ENCODE results near the gene CAMTA1.

Gene CAMTA1

DNA sequence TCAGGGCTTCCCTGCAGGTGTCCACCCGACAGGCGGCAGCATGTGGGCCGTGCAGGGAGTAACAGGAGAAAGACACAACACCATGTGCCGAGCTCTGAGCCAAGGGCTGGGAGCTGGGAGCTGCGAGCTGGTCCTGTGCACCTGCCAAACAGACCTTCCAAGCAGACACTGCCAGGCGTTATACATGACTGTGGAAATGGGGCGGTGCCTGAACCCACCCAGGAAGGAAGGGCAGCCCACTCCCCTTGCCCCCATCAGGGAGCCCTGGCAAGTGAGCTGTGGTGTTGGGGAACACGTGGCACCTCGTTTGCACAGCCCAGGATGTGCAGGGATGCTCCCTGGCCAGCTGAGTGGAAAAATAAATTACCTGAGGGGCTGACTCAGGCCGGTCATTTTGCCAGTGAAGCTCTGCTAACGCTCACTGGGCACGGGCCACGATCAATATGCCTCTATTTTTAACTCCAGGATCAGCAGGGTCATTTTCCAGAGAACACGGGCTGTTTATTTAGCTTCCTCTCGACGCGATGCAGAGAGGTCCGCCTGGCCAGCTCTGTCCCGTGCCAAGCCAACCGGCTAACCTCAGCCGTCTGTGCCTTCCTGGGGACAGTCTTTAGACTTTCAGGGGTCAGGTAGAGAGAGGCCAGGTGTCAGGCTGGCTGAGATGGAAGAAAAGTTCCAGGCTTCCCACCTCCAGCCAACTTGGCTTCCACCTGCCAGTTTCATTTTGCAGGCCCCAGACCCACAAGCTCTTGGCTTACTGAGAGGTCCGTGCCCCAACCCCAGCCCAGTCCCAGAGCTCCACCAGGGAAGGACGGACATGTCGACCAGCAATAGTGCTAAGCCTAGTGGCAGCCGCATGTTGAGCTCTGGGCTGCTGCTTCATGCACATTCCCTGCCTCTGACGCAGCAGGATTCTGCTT, 789.1 kb downstream of the CAMTA1 start:
- DNase-seq = no peak

GRCh38 chr1:7575041-7575400, 789.8 kb downstream of the CAMTA1 start:
- DNase-seq = no peak

DNA sequence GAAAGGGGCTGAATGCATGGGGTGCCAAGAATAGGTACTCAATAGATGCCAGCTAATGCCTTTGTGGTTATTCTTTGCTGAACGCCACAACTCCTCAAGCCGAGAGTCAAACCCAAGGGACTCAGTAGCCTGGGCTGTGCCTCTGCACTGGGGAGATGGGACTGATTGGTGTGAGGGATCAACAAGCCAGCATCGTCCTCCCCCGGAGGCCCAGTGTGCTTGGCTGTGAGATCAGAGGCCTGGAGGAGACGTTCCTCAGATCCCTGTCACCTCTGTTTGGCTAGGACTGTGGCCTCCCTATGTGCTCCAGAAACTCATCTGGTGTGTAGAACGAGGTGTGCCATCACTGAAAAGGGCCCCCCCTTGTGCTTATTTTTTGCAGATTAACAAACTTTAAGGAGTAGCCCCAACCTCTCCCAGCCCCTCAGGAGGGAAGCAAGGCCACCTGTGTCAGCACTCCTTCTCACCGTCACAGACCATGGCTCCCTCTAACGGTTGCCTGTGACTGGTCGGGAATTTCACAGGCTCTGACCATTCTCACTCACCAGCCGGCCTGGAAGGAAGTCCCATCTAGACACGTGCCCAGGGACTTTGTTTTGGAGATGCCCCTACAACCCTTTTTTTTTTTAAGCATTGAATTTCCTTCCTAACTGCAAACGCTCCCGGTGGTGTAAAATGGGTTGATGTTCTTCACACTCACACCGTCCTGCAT, 791.8 kb downstream of the CAMTA1 start:
- DNase-seq = no peak

DNA sequence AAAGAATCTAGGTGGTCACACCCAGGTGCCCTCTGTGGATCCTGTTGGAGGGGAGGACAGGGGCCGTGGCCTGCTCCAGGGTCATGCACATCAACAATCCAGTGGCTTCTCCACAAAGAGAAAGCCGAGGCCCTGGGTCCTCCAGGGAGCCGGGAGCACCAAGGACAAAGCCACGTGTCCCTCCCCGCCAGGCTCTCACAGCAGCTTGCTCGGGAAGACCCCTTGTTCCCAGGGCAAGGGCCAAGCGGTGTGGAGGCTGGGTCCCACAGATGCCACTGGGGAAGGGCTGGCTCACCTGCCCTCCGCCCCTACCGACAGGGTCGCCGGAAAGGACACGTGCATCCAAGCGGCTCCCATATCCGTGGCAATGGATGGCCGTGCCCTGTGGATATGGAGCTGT, 793.0 kb downstream of the CAMTA1 start:
- no peak for DNase-seq

DNA sequence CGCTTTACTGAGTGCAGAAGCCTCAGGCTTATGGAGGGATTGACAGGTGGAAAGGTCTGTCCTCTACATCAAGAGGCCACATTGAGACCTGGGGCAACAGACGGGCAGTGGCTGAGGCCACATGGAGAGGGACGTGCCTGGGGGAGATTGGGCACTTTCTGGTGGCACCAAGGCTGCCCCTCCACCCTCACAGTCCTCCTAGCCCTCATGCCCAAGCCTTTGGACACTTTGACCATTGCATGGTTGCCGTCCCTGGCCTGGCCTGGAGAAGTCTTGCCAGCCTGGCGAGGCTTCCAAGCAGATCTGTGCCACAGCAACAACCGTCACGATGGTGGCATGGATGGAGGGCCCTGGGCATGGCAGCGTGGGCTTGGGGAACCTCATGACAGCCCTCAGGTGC, 793.8 kb downstream of the CAMTA1 start:
- no peak for DNase-seq

GRCh38 chr1:7579831-7580804, 794.9 kb downstream of the CAMTA1 start:
- DNase-seq = no peak

DNA sequence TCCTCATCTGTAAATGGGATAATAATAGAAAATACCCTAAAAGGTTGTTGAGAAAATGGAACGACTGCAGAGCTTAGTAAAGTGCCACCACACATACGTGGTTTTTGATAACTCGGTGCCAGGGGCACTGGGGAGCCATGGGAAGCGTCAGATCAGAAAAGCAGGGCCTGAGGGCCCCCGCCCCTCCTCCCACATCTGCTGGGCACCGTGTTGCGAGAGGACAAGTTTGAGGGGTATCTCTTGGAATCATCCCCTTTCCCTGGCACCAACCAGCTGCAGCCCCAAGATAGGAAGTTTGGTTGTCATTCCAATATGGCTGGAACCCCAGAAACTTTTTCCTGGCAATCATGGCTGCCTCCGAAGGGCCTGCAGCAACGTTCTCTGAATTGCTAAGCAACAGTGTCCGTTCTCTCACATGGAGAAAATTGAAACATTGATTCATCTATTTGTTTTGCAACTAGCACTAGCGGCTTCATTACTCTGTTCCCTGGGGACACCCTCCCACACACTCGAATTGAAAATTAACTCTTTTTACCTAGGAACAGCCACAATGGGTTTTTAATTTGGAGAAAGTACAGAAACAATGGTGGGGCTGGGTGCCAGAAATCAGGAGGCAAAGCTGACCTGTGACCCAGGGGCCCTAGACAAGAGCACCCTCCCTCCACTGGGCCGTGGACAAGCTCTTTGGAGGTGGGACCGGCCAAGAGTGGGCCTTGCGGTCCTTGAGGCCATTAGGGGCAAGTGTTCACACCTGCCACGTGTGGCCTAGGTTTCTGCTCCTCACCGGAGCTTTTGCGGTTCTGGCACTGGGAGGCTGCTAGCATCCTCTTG, 795.9 kb downstream of the CAMTA1 start:
- no peak for DNase-seq

DNA sequence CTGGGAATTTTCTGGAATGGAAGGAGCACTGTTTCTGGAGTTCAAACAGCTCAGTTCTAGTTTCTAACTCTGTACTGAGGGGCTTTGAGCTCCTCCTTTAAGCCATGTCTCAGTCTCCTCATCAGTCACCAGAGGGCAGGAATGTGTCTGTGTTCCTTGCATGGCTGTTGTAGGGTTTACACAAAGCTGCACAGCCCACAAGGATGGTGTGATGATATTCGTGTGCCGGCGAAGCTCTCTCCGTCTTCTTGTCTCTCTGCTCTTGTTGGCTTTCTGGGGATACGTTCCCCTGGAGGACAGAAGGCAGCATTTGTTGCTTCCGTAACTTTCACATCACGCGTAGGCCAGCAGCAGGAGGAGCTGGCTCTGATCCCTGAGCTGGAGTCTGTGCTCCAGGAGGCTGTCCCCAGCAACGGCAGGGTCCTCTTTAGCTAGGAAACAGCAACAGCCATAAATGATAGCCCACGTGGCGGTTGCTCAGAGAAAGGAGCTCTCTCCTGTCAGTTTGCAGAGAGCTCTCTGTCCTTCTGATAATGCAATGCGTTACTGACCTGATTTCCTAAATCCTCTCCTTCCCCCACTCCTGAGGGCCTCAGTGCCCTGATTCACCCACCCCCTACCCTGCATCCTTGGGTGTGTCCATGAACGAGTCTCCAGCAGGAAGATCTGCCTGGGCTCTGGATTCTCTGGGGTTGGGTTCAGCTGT, 796.7 kb downstream of the CAMTA1 start:
- no peak for DNase-seq

- no peak for DNase-seq
Measured at GRCh38 chr1:7582460-7582972, 797.3 kb downstream of the CAMTA1 start.

DNA sequence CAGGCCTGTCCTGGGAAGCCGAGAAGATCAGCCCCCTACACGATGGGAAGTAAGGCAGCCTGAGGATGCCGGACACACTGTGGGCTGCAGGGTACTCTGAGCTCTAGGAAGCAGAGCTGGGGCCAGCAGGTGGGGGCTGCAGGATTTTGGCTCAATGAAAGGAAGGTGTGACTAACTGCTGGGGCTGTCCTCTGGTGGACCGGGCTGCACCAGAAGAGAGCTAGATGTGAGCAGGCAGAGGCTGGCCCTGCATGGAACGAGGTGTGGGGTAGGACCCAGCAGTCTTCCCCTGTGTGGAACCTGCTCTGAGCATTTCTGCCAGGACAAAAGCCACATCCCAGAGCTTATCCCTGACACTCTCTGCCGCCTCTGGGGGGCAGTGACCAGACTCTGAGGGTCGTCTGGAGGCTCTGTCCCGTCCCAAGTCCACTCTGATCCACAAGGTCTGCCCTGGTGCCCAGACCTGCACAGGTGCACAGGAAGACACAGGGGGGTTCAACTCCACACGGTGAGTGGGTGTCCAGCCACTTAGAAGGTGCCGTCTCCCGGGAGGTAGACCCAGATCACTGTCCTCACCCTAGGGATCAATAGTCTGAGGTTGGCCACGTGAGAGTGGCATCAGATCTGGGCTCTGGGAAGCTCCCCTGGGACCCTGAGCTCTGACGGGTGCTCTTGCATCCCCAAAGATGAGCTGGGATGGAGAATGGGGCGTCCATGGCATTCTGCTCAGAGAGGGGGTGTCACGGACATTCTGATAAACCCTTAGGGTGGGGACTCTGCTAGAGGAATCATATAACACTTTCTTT, 798.2 kb downstream of the CAMTA1 start:
- no peak for DNase-seq

DNA sequence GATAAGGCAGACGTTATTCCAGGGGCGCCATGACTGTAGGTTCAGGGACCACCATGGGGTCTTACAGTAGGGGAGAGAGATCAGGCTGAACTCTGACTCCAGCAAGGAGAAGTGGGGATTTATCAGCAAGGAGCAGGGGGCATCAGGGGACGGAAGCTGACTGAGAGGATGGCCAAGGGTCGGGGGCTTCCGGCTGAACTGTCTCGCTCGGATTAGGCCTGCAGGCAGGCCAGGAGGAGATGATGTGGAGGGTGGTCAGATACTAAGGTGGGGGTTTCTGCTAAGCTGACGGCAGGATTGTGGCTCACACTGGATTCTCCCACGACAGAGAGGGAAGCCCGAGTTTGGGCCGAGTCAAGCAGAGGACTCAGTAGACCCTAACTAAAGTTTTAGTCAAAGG, 798.9 kb downstream of the CAMTA1 start:
- no peak for DNase-seq

DNA sequence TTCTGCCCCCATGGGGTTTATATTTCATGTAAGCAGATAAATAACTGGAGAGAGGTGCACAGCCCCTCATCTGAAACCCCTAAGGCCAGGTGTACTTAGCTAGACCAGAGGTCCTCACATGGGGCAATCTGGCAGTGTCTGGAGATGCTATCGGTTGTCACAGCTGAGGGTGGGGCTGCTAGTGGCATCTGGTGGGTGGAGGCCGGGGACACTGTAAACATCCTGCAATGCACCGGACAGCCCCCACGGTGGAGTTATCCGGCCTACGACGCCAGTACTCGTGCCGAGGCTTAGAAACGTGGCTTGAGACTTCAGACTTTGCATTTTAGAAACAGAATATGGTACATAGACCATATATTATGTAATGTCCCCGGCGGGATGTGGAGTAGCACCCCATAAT, 799.4 kb downstream of the CAMTA1 start:
- DNase-seq = no peak

DNA sequence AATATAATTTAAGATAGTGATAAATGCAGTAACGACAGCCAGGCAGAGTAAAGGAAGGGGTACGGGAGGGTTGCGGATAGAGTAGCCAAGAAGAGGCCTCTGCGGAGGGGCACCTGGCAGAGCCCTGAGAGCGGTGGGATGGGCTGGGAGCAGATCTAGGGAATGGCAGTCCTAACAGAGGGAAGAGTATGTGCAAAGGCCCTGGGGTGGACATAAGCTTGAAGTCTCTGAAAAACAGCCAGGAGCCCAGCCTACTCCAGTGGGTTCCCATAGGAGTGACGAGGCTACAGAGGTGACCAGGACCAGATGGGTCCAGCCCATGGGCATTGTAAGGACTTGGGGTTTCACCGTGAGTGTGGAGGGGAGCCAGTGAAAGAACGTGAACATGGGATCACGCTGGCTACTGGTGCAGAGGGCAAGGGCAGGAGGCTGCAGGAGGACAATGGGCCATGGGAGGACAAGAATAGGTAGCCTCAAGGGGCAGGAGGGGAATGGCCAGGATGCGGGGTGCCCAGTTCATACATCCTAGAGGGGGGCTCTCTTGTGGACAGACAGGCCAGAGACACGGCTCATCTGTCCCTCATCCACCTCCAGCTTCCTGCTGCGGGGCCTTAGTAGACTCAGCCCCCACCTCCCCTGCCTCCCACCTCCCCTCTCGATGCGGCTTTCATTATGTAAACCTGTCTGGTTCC, 800.1 kb downstream of the CAMTA1 start:
- no peak for DNase-seq

- DNase-seq = no peak
Measured at GRCh38 chr1:7586031-7586941, 801.0 kb downstream of the CAMTA1 start.

DNA sequence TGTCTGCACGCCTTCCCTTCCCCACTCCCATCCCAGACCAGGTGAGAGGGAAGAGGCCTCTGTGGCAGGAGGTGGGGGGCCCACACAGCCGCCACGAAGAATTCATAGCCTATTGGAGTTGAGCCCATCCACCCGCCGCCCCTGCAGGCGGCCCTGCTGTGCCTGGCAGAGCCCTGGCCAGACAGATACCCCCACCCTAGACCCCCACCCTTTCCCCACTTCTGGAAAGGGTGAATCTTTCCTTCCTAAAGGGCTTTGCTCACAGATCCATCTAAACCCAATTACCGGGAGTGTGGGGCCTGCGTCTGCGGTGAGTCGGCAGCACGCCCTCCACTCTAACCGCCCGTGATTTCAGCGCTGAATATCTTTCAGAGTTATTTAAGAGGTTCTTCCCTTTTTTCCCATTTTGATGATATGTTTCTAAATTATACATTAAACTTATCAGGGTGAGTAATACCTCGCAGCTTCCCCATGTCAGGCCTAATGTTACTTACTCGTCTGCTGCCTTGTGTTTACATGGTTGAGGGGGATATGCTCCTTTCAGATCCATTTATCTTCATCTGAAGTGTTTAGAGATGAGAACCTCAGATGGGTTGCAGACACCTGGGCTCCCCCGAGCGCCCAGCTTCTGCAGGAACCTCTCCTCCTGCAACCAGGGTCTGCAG, 802.0 kb downstream of the CAMTA1 start:
- no peak for DNase-seq

DNA sequence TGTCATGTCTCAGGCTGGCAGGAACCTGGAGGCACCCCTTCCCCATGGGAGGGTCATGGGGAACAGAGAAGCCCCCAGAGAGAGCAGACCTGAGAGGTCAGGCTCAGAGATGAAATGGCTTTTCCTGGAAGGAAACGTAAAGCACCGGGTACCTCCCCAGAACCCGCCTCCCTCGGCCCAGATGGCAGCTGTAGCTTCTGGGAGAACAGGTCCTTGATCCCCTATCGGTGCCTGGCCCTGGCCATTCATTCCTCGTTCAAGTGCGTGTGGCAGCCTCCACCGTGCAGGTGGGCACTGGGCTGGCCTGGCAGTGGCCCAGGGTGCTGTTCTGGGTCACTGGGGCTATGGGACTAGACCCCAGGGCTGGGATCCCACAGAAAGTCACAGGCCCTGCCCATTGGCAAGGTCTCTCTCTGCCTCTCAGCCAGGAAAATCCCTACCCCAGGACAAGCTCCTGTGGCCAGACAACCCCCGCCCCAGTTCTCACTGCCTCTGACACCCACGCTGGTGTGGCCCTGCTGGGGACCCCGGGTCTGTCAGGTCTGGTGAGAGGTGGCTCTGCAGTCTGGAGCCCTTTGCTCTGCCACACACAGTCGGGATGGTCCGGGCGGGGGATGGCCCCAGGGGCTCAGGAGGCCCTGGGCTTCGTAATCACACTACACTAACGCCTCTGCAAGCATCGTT, 802.7 kb downstream of the CAMTA1 start:
- DNase-seq = no peak

Data from nucleus accumbens (tissue), 56 donors.